Chondrocyte (in vitro differentiated cells): ENCODE results near the gene PRPF19. TPM values are rescaled to one million over a fixed set of nuclear protein-coding genes. Genes with fewer than 3 reads are reported as not detected.
A peak's percentile ranks its signal among the peaks of the same experiment; 100 is the strongest.

ENCODE experiments used
- DNase-seq: peaks from one replicate; pipeline ENCODE4 v3.0.0; 2021; ENCODE audit warnings: mixed read lengths, low spot score
- H3K27ac Mint-ChIP-seq: one replicate; pipeline ENCODE4 v1.8.0; 2021; ENCODE audit warnings: mild to moderate bottlenecking, moderate library complexity, mixed read lengths; ENCODE audit not compliant: unreplicated experiment
- H3K27me3 Mint-ChIP-seq: 2 replicates; pipeline ENCODE4 v1.8.0; 2021; ENCODE audit warnings: low read depth, mixed read lengths
- H3K36me3 Mint-ChIP-seq: 2 replicates; pipeline ENCODE4 v1.8.0; 2021; ENCODE audit warnings: low read depth, mixed read lengths
- H3K4me1 Mint-ChIP-seq: 2 replicates; pipeline ENCODE4 v1.8.0; 2021; ENCODE audit warnings: low read depth, mild to moderate bottlenecking, mixed read lengths
- H3K4me3 Mint-ChIP-seq: one replicate; pipeline ENCODE4 v1.8.0; 2021; ENCODE audit warnings: mild to moderate bottlenecking, moderate library complexity, mixed read lengths; ENCODE audit not compliant: unreplicated experiment
- H3K9me3 Mint-ChIP-seq: 2 replicates; pipeline ENCODE4 v1.8.0; 2021; ENCODE audit warnings: low read depth, mixed read lengths
- CTCF ChIP-seq: fragments of 200-600 bp; sonication (generic); IDR thresholded peaks from 2 replicates; pipeline ENCODE4 v1.5.0; 2021; ENCODE audit warnings: antibody characterized with exemption, mild to moderate bottlenecking, moderate library complexity
- total RNA-seq: library from RNA; stranded (reverse); gene quantifications from 3 replicates; pipeline ENCODE4 v1.2.1, GENCODE V29; 2021

Gene PRPF19
- total RNA-seq, 1 donor from 2014 or later, result 51.3 TPM

DNA sequence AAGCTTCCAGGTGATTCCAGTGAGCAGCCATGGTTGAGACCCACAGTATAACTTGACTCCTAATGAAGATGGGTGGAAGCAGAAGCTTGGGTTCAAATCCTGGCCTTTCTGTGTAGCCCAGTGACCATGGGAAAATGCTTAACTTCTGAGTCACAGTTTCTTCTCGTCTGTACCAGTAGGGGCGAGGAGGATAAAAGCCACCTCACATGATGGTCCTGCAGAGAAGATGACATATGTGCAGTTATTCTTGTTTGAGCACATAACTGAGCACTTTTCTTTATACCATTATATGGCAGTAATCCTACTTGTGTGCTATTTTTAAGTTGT is 12.5 kb upstream of the PRPF19 start:
- H3K4me3 Mint-ChIP-seq, result no peak overlapping the region
- no peaks in the 10 kb centered on the region for H3K9me3 Mint-ChIP-seq
- peaks cover 12% of the 10 kb centered on the region for H3K36me3 Mint-ChIP-seq
- H3K27me3 Mint-ChIP-seq, result no peaks in the 10 kb centered on the region
- H3K4me1 Mint-ChIP-seq, result peaks cover 29% of the 10 kb centered on the region
- DNase-seq, result no peak
- TF ChIP-seq CTCF, result no peak
- no peak overlapping the region for H3K27ac Mint-ChIP-seq

GRCh38 chr11:60918251-60918938 is 12.0 kb upstream of the PRPF19 start:
- H3K27ac Mint-ChIP-seq, result no peak overlapping the region

DNA sequence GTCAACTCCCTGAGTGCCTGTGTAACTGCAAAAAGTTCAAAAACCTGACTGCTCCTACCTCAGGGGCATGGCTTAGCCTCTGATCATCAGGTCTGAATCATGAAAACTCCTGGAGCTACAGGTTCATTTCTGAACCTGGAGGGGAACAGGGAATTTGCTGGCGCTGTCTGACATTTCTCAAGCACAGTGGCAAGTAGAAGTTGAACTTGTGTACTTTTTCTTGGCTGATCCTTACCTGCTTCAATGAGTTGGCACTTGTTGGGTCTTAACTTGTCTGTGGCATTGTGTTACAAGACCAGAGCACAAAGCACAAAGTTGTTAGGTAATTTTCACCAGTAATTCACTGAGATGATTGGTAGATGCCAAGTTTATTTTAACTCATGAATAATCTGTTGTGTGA is 10.9 kb upstream of the PRPF19 start:
- TF ChIP-seq CTCF, result no peak
- peaks cover 9% of the 10 kb centered on the region for H3K36me3 Mint-ChIP-seq

More at GRCh38 chr11:60918251-60918938, 12.0 kb upstream of the PRPF19 start:
- no peaks in the 10 kb centered on the region for H3K27me3 Mint-ChIP-seq
- no peak for DNase-seq
- peaks cover 12% of the 10 kb centered on the region for H3K36me3 Mint-ChIP-seq
- no peak for TF ChIP-seq CTCF
- no peaks in the 10 kb centered on the region for H3K9me3 Mint-ChIP-seq
- H3K4me3 Mint-ChIP-seq, result no peak overlapping the region
- peaks cover 32% of the 10 kb centered on the region for H3K4me1 Mint-ChIP-seq

DNA sequence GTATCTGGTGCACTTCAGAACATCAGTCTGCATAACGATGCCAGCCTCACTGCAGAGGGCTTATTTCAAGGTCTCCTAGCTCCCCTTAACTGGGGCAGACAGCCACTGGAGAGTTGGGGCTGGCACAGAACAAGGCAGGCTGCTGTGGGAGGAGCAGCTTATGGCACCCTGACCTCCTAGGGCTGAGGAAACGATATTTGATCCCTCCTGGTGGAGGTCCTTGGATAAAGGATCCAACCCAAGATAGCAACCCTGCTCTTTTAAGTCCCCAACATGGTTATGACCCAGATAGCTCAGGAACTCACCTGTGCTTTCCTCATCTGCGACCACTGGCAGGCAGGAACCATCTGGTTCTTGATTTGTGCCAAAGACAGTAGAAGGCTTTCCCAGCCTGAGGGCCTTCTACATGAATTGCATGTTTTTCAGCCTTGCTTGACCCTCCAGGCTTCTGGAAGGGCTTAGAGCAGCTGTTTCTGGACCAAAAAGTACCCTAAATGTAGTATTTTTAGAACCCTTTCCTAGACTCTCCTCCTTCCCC is 10.4 kb upstream of the PRPF19 start:
- Mint-ChIP-seq H3K4me1 (peaks cover 44% of the 10 kb centered on the region), H3K27ac (no peak overlapping the region), H3K36me3 (peaks cover 7% of the 10 kb centered on the region), H3K9me3 (no peaks in the 10 kb centered on the region), H3K4me3 (no peak overlapping the region), H3K27me3 (peaks cover 3% of the 10 kb centered on the region)
- TF ChIP-seq CTCF, result no peak
- no peak for DNase-seq

More for the DNA sequence above, 10.9 kb upstream of the PRPF19 start:
- DNase-seq, result no peak
- no peak overlapping the region for H3K4me3 Mint-ChIP-seq
- H3K4me1 Mint-ChIP-seq, result peaks cover 43% of the 10 kb centered on the region
- no peaks in the 10 kb centered on the region for H3K27me3 Mint-ChIP-seq
- no peak overlapping the region for H3K27ac Mint-ChIP-seq
- H3K9me3 Mint-ChIP-seq, result no peaks in the 10 kb centered on the region

- H3K27ac Mint-ChIP-seq, result peak overlapping the region; percentile 93
- peak; percentile 74 for TF ChIP-seq CTCF
- peaks cover 1% of the 10 kb centered on the region for H3K36me3 Mint-ChIP-seq
- H3K4me3 Mint-ChIP-seq, result peak overlapping the region; percentile 95
- H3K27me3 Mint-ChIP-seq, result peaks cover 8% of the 10 kb centered on the region
- no peaks in the 10 kb centered on the region for H3K9me3 Mint-ChIP-seq
- DNase-seq, result no peak
- H3K4me1 Mint-ChIP-seq, result peaks cover 44% of the 10 kb centered on the region
Measured at GRCh38 chr11:60915248-60915914, 9.0 kb upstream of the PRPF19 start.
